NCI-H69 (cell line): ENCODE results near the gene PRAMEF20.

Source experiments
- DNase-seq: peaks from one replicate; lab custom pipeline; 2025; lab: John Stamatoyannopoulos, UW

The PRAMEF20 gene

GRCh38 chr1:13462682-13463081, 52.4 kb downstream of the PRAMEF20 start:
- DNase-seq: no peak

DNA sequence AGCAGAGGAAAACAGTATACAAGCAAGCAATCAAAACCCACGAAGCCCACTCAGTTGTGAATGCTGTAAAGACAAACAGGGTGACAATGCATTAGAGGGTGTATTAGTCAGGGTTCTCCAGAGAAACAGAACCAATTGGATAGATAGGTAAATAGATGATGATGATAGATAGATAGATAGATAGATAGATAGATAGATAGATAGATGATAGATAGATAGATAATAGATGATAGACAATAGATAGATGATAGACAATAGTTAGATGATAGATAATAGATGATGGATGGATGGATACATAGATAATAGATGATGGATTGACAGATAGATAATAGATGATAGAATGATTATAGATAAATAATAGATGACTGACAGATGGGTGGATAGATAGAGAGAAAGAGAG, 55.3 kb downstream of the PRAMEF20 start:
- DNase-seq: no peak

GRCh38 chr1:13469343-13469742, 59.1 kb downstream of the PRAMEF20 start:
- DNase-seq: no peak
